PFSK-1 (cell line): Measurements from ENCODE around the gene BEND6.

Experiments used
- FOXP2 ChIP-seq: optimal IDR thresholded peaks from 2 replicates; pipeline ENCODE3; 2011; ENCODE audit warnings: borderline replicate concordance, control low read depth, inconsistent platforms; ENCODE audit not compliant: insufficient read depth; ENCODE audit errors: extremely low read length, extremely low read depth
- POLR2AphosphoS5 ChIP-seq: IDR thresholded peaks from 2 replicates; pipeline ENCODE4 v1.6.1; 2012; ENCODE audit warnings: low read depth, mild to moderate bottlenecking, control low read depth, low read length, moderate library complexity
- SIN3A ChIP-seq: IDR thresholded peaks from 2 replicates; pipeline ENCODE4 v1.6.1; 2012; ENCODE audit warnings: mild to moderate bottlenecking, low read length, moderate library complexity, borderline replicate concordance; ENCODE audit not compliant: insufficient read depth
- TAF1 ChIP-seq: IDR thresholded peaks from 2 replicates; pipeline ENCODE4 v1.6.1; 2012; ENCODE audit warnings: low read length, control low read depth, borderline replicate concordance; ENCODE audit not compliant: insufficient read depth

DNA sequence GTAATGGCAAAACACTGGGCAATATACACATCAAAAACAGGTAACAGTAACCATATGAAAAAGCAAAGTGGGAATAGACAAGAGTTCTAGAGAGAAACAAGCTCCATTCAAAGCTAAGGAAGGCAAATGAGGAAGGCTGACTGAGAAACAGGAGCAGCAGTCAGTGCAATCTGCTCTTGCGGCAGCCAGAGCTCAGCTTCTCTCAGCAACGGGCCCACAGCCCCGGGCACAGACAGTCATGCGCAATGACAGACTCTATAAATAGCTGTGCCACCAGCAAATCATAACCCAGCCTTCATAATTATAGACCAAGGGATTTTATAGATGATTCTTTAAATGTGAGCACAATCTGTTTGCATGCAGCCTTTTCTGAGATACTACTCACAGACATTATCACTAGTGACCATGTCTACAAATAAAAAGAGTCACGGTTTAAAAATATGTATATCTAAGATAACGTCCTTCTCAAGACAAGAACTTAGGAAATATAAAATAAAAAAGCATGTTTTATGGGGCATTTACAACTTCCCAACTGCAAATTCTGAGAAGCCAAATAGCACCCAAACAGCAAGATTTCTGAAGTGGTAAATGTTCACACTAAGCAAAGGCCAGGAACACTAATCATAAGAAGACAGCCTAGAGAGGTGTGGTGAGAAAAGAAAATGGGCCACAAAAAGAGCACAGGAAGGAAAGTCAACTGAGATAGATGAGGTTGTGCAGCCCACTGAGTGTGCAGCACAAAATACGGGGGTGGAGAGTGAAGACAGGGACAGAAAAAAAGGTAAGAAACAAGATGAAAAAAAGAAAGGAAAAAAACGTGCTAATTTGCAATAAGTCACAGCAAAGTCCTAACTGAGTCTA is 39.9 kb upstream of the BEND6 start:
- TF ChIP-seq SIN3A = no peak
- no peak for TF ChIP-seq POLR2AphosphoS5
- no peak for TF ChIP-seq TAF1
- no peak for TF ChIP-seq FOXP2
